B cell (primary cell): ENCODE results near the gene SNX24.

Experiments
- EZH2 ChIP-seq: IDR thresholded peaks from 2 replicates; pipeline ENCODE4 v1.6.1; 2012; ENCODE audit warnings: borderline replicate concordance, low read depth, mild to moderate bottlenecking, moderate library complexity, low read length; ENCODE audit not compliant: insufficient read depth, poor library complexity, severe bottlenecking
- TF ChIP-seq, protein P1 (sequence below): fragments of 200-600 bp; IDR thresholded peaks from one replicate; pipeline ENCODE4 v1.8.0; 2022; ENCODE audit warnings: antibody characterized with exemption, mild to moderate bottlenecking

DNA sequence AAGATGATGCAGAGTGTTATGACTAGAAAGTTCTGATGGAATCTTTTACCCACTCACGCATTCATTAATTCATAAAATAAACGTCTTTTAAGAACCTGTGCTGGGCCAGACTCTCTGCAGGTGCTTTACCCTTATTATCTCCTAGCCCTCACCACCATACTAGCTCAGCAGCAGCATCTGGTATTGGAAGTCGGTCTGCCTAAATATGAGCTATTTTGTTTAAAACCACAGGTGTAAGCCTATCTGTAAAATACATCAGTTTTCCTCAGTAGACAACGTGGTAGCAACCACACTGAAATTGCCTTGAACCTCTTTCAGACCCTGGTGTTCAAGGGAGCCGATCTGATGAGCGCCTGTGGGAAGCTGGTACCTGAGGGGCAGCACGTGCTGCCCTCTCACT is 121.7 kb downstream of the SNX24 start:
- TF ChIP-seq, protein P1, sequence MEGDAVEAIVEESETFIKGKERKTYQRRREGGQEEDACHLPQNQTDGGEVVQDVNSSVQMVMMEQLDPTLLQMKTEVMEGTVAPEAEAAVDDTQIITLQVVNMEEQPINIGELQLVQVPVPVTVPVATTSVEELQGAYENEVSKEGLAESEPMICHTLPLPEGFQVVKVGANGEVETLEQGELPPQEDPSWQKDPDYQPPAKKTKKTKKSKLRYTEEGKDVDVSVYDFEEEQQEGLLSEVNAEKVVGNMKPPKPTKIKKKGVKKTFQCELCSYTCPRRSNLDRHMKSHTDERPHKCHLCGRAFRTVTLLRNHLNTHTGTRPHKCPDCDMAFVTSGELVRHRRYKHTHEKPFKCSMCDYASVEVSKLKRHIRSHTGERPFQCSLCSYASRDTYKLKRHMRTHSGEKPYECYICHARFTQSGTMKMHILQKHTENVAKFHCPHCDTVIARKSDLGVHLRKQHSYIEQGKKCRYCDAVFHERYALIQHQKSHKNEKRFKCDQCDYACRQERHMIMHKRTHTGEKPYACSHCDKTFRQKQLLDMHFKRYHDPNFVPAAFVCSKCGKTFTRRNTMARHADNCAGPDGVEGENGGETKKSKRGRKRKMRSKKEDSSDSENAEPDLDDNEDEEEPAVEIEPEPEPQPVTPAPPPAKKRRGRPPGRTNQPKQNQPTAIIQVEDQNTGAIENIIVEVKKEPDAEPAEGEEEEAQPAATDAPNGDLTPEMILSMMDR, result no peak
- TF ChIP-seq EZH2, result no peak
